GM12872 (cell line): ENCODE data around the gene SDK1.

Experiments
- TF ChIP-seq, protein P1 (sequence below): IDR thresholded peaks from 3 replicates; pipeline ENCODE4 v1.5.1; 2011; ENCODE audit warnings: low read depth, mild to moderate bottlenecking, low read length, moderate library complexity; ENCODE audit not compliant: insufficient read depth

SDK1 gene

DNA sequence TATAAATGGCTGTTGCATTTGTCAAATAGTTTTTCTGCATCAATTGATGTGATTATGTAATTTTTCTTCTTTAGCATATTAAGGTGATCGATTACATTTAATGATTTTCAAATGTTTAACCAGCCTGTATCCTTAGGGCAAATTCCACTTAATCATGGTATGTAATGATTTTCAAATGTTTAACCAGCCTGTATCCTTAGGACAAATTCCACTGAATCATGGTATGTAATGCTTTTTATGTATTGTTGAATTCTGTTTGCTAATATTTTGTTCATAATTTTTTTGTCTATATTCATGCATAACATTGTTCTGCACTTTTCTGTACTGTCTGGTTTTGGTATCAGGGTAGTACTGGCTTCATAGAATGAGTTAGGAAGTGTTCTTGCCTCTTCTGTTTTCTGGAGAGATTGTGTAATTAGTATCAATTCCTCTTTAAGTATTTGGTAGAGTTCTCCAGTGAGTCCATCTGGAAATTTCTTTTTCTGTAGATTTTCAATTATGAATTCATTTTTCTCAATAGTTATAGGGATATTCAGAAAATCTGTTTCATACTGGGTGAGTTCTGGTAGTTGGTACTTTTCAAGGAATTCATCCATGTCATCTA is 987.8 kb downstream of the SDK1 start:
- TF ChIP-seq, protein P1, sequence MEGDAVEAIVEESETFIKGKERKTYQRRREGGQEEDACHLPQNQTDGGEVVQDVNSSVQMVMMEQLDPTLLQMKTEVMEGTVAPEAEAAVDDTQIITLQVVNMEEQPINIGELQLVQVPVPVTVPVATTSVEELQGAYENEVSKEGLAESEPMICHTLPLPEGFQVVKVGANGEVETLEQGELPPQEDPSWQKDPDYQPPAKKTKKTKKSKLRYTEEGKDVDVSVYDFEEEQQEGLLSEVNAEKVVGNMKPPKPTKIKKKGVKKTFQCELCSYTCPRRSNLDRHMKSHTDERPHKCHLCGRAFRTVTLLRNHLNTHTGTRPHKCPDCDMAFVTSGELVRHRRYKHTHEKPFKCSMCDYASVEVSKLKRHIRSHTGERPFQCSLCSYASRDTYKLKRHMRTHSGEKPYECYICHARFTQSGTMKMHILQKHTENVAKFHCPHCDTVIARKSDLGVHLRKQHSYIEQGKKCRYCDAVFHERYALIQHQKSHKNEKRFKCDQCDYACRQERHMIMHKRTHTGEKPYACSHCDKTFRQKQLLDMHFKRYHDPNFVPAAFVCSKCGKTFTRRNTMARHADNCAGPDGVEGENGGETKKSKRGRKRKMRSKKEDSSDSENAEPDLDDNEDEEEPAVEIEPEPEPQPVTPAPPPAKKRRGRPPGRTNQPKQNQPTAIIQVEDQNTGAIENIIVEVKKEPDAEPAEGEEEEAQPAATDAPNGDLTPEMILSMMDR, result no peak

DNA sequence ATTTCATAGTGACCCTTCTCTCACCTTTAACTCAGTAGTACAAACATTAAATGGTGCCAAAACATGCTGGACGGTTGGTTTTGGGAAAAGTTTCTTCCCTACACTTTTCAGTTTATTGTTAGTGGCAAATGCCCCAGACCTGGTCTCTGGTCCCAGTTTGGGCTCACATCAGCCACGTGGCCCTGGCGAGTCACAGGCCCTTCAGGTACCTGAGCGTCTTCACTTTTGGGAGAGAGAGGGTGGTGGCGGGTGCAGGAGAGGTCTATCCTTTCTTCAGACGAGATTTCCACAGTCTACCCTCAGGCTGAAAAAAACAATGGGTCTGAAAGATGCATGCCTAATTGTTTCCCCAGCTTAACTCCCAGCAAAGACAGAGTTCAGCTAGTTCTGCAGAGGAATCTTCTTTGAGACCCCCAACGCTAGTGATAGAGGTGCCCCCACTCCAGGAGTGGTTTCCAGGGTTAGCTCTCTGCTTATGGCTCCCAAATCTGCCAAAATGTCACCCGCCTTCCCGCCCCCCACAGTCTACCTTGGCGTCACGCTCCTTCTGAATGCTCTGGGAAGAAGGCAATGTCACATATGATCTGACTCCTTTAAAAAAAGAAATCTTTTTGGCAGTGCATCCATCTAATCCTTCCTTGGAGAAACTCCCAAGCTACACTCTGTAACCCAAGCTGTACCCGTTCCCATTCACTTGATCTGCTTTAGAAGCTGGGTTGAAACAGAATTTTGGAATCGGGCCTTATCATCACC is 996.3 kb downstream of the SDK1 start:
- TF ChIP-seq, protein P1, result no peak

DNA sequence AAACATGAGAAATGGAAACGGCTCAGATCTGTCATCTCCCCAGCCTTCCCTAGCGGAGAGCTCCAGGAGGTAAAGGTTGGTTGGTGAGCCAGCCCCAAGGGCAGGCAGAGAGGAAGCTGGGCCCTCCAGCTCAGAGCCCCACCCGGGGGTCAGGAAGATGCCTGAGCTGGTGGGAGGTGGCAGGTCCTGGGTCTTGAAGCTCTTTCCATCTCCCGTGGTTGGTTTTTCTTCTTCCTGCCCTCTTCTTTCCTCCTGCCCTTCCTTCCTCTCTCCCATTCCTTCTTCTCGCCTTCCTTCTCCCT is 996.8 kb downstream of the SDK1 start:
- TF ChIP-seq, protein P1, result no peak

DNA sequence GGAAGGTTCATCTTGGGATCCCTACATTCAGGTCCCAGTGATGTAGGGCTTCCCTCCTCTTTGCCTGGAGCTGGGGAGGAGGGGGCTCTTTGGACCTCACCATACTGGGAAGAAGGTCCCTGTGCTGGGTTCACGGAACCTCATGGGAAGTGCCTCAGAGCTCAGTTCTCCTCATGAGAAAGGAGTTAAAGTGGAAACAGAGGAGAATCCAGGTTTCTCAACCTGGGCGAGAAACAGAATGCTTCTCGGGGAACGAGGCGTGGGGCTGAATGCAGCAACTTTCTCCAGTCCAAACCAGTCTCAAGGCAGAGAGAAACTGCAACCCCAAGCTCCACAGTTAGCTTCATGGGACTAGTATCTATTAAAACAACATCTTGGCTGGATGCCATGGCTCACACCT is 998.4 kb downstream of the SDK1 start:
- TF ChIP-seq, protein P1, result no peak

DNA sequence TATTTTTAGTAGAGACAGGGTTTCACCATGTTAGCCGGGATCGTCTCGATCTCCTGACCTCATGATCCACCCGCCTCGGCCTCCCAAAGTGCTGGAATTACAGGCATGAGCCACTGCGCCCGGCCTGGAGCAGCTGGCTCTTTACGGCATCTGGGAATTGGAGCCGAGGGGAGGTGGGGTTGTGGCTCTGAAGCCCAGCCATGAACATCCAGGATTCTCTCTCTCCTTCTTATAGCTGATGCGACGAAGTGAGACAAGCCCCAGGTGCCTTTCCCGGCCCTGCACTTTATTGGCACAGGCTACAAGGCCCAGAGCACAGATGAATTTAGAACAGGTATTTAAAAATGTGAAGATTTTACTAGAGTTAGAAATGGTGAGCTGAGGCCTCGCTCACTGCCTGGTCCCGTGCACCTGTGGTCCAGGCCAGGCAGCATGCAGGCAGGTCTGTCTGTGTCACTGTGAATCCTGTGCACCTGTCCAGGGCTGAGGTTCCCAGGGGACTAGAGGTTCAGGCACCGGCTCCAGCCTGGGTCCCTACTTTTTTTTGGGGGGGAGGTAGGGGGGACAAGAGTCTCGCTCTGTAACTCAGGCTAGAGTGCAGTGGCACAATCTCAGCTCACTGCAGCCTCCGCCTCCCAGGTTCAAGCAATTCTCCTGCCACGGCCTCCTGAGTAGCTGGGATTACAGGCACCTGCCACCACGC is 1001.3 kb downstream of the SDK1 start:
- TF ChIP-seq, protein P1, result no peak

DNA sequence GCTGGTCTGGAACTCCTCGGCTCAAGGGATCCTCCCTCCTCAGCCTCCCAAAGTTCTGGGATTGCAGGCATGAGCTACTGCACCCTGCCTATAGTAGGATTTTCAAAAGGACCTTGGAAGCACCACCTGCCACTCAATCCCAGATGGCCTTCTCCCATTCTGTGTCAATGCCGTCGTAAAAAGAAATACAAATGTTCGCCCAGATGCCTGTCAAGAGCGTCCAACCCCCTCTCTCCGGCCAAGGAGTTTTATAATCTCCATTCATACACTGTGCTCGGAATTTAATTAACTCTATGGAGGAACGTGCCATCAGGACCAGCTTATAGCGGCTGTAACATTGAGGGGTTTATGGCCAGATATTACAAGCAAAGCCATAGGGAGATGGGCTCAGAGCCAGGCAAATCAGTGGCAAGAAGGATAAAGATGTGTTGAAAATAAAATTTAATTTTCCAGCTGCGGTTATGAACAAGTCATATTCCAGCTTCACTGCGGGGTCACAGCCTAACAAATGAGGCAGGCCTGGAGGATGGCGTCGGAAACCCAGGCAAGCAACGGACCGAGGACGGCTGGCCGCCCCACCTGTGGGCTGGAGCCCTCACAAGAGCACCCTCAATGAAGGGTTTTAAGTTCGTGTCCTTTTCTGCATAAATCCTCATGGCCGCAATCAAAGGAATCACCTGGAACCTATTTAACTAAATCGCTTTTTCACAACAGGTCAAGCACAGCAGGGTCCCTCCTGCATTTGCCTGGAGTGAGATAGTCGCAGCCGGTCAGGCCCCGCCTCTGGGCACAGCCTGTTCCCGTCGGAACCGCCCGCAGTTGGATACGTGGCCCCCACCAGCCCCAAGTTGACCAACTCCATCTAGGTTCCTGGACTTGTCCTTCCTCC is 1006.5 kb downstream of the SDK1 start:
- TF ChIP-seq, protein P1, result no peak

DNA sequence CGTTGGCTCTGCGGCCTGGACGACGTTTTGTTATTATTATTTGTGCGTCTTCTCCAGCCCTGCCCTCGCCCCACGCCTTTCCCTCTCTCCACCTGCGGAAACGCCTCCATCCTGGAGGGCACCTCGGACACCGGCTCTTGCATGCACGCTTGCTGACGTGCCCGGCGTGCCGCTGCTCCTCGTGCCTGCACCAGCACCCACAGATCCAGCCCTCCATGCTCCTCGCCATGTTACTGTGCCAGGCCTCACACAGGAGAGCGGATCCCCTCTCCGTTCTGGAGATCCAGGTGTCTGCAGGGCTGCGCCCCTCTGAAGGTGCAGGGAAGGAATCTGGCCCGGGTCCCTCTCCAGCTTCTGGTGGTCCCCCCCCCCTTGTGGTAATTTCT is 1007.1 kb downstream of the SDK1 start:
- TF ChIP-seq, protein P1, result no peak
